NCI-H2029 treated with DMSO at 0.1 percent for 48 hours (cell line): Measurements from ENCODE around the gene ZNF385C.
"Not testable (repeated sequence)": the region's sequence is repeated elsewhere in the genome, so short reads cannot be mapped to it uniquely, and the experiment has no call there.

Source experiments
- DNase-seq: peaks from one replicate; lab custom pipeline; 2025; lab: John Stamatoyannopoulos, UW

The ZNF385C gene, protein sequence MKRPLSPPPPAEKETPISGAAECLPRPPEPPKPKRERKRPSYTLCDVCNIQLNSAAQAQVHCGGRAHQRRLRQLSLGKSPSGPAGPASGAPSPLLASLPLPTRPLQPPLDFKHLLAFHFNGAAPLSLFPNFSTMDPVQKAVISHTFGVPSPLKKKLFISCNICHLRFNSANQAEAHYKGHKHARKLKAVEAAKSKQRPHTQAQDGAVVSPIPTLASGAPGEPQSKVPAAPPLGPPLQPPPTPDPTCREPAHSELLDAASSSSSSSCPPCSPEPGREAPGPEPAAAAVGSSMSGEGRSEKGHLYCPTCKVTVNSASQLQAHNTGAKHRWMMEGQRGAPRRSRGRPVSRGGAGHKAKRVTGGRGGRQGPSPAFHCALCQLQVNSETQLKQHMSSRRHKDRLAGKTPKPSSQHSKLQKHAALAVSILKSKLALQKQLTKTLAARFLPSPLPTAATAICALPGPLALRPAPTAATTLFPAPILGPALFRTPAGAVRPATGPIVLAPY

GRCh38 chr17:42097691-42098631 lies at the start of gene ZNF385C:
TSS of gene ZNF385C (minus strand) at chr17:42098473. CDS start at chr17:42063056, 35,417 bp downstream.
- no peak for DNase-seq

DNA sequence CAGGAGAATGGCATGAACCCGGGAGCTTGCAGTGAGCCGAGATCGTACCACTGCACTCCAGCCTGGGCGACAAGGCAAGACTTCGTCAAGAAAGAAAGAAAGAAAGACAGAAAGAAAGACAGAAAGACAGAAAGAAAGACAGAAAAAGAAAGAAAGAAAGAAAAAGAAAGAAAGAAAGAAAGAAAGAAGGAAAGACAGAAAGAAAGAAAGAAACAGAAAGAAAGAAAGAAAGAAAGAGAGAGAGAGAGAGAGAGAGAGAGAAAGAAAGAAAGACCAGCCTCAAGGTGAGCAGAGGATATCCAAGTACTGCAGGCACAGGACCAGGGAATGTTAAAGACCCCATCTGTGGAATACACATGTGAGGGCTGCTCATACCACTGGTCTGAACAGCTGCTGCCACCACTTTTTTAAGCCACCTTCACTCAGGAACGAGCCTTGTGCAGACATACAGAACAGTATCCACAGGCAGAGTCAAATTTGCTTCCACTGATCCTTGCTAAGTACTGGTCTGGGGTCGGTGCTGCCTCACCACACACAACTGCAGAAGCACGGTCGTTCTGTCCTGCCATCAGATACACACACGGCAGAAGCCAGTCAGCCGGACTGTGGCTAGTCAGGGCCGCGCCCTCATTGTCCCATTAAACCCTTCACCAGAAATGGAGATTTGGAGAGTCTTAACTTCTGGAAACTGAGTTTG lies 48.8 kb upstream of the ZNF385C start:
- no peak for DNase-seq

- not testable (repeated sequence) for DNase-seq
These were observed 44.9 kb upstream of the ZNF385C start for GRCh38 chr17:42143138-42143537.

DNA sequence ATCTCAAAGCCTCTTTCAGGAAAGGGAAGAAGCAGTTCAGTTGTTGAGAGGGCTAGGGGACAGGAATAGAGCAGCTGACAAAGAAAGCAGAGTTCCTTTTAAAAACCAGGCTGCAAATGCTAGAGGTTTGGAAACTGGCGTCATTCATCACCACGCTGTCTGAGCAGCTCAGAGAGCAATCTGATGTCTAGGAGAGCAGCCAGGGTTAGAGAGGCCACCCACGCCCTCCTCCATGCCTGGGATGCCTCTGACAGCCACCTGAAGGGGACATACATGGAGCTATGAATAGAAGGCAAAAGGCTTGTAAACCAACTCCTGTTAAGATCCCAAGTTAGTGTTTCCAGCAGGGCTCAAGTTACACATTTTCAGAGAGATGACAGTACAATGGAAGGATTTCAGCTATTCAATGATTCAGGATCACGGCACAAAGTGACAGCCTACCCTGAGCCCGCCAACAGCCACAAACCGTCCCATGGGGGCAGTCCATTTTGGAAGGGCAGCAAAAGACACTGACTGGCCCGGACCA lies 44.2 kb upstream of the ZNF385C start:
- no peak for DNase-seq

GRCh38 chr17:42141382-42141781 lies 43.1 kb upstream of the ZNF385C start:
- DNase-seq, result no peak

DNA sequence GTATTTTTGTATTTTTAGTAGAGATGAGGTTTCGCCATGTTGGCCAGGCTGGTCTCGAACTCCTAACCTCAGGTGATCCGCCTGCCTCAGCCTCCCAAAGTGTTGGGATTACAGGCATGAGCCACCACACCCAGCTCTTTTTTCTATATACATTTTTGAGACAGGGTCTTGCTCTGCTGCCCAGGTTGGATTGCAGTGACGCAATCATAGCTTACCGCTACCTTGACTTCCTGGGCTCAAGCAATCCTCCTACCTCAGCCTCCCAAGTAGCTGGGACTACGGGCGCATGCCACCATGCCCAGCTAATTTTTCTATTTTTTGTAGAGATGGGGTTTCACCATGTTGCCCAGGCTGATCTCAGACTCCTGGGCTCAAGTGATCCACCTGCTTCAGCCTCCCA lies 42.4 kb upstream of the ZNF385C start:
- DNase-seq, result not testable (repeated sequence)

GRCh38 chr17:42138749-42139492 lies 40.6 kb upstream of the ZNF385C start:
- DNase-seq, result no peak

- no peak for DNase-seq
These were observed 38.4 kb upstream of the ZNF385C start for GRCh38 chr17:42136654-42137051.

DNA sequence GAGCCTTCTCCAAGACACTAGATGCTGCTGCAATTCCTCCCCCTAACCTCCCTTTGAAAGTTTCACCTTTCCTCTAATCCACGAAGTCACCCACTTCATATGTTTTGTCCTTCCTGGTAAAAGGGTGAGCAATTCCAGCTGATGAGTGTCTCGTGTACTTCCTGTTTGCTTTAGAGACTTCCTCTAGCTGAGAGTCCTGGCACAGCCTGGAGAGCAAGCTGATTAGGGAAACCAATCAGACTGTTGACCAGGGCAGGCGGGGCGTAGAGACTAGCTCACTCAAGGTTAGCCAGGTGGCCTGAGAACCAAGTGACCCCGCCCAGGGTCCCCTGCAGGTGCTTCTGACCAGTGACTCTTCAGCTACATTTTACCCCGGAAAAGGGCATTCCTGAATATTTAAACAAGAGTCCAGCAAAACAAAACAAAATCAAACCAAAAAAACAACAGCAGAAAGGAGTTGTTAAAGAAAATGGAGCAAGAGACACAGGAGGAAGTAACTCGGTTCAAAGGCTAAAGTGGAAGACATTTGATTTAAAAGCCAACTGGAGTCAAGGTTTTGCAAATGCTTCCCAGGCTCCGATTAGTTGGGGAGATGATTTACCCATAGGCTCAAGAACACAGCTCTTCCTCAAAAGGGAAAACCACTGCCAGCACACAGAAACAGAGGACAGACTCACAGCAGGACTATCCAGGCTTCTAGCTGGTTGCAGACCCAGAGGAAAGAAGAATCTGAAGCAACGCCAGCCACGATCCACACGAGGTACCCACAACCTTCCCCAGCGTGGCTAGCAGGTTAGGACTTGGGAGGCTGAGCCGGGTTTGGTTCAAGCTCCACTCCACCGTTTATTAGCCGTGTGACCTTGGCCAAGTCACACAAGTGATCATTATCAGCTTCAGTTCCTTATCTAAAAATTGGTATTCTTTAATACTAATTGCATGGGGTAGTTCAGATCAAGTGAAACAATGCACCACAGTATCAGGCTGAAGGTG lies 37.7 kb upstream of the ZNF385C start:
- DNase-seq, result peak; percentile 79

DNA sequence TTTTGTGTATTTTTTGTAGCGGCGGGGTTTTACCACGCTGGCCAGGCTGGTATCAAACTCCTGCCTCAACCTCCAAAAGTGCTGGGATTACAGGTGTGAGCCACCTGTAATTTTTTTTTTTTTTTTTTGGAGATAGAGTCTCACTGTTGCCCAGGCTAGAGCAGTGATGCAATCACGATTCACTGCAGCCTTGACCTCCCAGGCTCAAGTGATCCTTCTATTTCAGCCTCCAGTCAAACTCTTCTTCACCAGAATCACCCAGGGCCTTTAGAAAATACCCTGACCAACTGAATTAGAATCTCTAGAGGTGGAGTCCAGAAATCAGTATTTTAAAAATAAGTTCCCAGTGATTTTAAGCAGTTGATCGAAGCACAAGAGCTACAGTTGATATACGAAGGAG lies 36.9 kb upstream of the ZNF385C start:
- no peak for DNase-seq

DNA sequence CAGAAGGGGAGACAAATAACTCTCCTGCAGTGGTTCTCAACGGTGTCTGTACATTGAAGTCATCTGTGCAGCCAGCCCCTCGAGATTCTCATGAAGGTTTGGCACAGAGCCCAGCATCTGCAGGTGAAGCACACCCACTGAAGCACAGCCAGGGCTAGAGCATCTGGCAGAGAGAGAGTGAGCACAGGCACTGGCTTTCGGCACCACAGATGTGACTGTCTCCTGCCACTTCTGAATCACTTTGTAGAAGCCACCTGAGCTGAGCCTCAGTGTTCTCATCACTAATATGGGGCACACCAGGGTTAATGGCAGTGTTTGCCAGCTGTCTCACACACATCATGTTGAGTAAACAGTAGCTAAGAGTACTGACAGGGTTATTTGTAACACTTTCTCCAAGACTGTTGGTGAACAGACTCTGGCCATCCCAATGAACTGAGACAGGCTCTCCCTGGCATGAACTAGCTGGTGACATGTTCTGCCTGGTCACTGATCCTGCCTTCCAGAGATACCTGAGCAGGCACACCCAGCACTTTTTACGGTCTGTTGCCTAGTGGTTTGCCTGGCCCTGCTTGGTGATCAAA lies 35.3 kb upstream of the ZNF385C start:
- DNase-seq, result peak; percentile 81

- DNase-seq, result peak; percentile 75
These were observed 34.7 kb upstream of the ZNF385C start for GRCh38 chr17:42132941-42133340.

- no peak for DNase-seq
These were observed 33.7 kb upstream of the ZNF385C start for GRCh38 chr17:42131981-42132432.

DNA sequence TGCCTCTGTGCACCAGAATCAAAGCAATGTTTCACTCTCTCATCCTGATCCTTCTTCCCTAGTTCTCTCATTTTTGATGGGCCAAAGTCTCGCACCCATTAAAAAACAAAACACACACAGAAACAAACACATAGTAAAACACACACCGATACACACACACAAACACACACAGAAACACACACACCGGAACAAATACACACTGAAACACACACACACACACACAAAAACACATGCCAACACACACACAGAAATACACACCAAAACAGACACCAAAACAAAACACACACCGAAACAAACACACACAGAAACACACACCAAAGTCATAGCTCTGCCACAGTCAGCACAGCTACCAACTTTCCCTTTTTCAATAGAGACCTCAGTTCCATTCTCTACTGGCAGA lies 33.0 kb upstream of the ZNF385C start:
- no peak for DNase-seq

- DNase-seq, result no peak
These were observed 32.1 kb upstream of the ZNF385C start for GRCh38 chr17:42130310-42130936.

- no peak for DNase-seq
These were observed 31.0 kb upstream of the ZNF385C start for GRCh38 chr17:42129109-42129837.

DNA sequence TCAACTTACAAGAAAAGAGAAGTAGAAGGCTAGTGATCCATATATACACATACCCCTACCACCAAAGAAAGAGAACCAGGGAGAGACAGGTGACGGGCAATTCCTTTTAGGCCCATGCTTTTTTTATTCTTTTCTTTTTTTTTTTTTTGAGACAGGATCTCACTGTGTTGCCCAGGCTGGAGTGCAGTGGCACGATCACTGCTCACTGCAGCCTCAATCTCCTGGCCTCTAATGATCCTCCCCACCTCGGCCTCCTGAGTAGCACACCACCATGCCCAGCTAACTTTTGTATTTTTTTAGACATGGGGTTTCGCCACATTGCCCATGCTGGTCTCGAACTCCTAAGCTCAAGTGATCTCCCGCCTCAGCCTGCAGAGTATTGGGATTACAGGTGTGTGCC lies 29.1 kb upstream of the ZNF385C start:
- DNase-seq, result no peak

DNA sequence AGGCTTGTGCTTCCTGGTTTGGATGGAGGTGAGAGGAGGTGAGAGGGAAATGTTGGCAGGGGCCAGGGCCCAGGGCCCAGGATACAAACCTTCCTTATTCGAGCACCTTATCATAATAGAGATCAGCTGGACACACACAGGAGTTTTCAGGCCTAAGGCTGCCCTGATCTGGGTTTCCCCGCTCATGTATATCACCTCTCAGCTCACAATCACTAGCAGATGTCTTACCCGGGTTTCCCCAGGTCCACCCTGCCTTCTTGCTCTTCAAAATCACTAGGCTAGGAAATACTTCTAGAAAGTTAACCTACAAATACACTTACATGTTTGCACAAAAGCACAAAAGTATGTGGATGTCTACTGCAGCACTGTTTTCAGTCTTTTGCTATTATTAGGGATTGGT lies 28.6 kb upstream of the ZNF385C start:
- no peak for DNase-seq
